Liver (tissue), 9 donors: ENCODE data around the gene TBXT. TPM values are rescaled to one million over a fixed set of nuclear protein-coding genes. Genes with fewer than 3 reads are reported as not detected.

Experiments used
- DNase-seq: peaks from one replicate; pipeline ENCODE4 v3.0.0-alpha.2; 2017; ENCODE audit warnings: low spot score
- H3K27ac ChIP-seq, 2 donors: one replicate each; pipeline ENCODE4 v1.7.0; 2013; ENCODE audit warnings: inconsistent platforms in 2 of 2, low read length in 2 of 2, control low read depth in 1 of 2, low read depth in 1 of 2, mild to moderate bottlenecking in 1 of 2
- H3K27me3 ChIP-seq, 4 donors: one replicate each; pipeline versions ENCODE4 v1.6.1 to v1.7.0; 2013; ENCODE audit warnings: low read length in 3 of 4, inconsistent platforms in 1 of 4, mild to moderate bottlenecking in 1 of 4, moderate library complexity in 1 of 4; ENCODE audit not compliant: control insufficient read depth in 4 of 4, insufficient read depth in 4 of 4
- H3K36me3 ChIP-seq, 4 donors: one replicate each; pipeline versions ENCODE4 v1.6.1 to v1.7.0; 2013; ENCODE audit warnings: low read length in 3 of 4, mild to moderate bottlenecking in 3 of 4, low read depth in 1 of 4, moderate library complexity in 1 of 4; ENCODE audit not compliant: control insufficient read depth in 4 of 4, insufficient read depth in 3 of 4
- H3K4me1 ChIP-seq, 4 donors: one replicate each; pipeline versions ENCODE4 v1.6.1 to v1.7.0; 2013; ENCODE audit warnings: low read length in 3 of 4, mild to moderate bottlenecking in 3 of 4, moderate library complexity in 1 of 4; ENCODE audit not compliant: control insufficient read depth in 4 of 4, insufficient read depth in 4 of 4
- H3K4me3 ChIP-seq, 3 donors: one replicate each; pipeline versions ENCODE4 v1.6.1 to v1.7.0; 2013; ENCODE audit warnings: low read length in 3 of 3, control low read depth in 1 of 3, low read depth in 1 of 3, mild to moderate bottlenecking in 1 of 3
- H3K9ac ChIP-seq, 2 donors: one replicate each; pipeline ENCODE4 v1.7.0; 2013; ENCODE audit warnings: low read length in 2 of 2, mild to moderate bottlenecking in 2 of 2, moderate library complexity in 2 of 2, control low read depth in 1 of 2, low read depth in 1 of 2
- H3K9me3 ChIP-seq, 4 donors: one replicate each; pipeline versions ENCODE4 v1.6.1 to v1.7.0; 2013; ENCODE audit warnings: low read length in 3 of 4; ENCODE audit not compliant: control insufficient read depth in 4 of 4
- ATF3 ChIP-seq: IDR thresholded peaks from 2 replicates; pipeline ENCODE4 v1.6.1; 2016; ENCODE audit warnings: antibody characterized with exemption
- CTCF ChIP-seq: fragments of 150-350 bp; IDR thresholded peaks from 2 replicates; pipeline ENCODE4 v1.5.1; 2017; ENCODE audit warnings: improper control_type of control experiment, low read depth, low read length; ENCODE audit not compliant: missing input control
- EGR1 ChIP-seq, 2 donors: IDR thresholded peaks; 2 replicates each; pipeline ENCODE4 v1.6.1; 2016 to 2018; ENCODE audit warnings: antibody characterized with exemption in 2 of 2, low read depth in 2 of 2
- FOXA1 ChIP-seq: IDR thresholded peaks from 2 replicates; pipeline ENCODE4 v1.6.1; 2016; ENCODE audit warnings: antibody characterized with exemption
- FOXA2 ChIP-seq: IDR thresholded peaks from 2 replicates; pipeline ENCODE4 v1.6.1; 2016; ENCODE audit warnings: antibody characterized with exemption
- GABPA ChIP-seq, 2 donors: IDR thresholded peaks in 1 of 2; conservative IDR thresholded peaks in 1 of 2; 2 replicates each; pipeline ENCODE4 v1.6.1; 2016; ENCODE audit warnings: antibody characterized with exemption in 2 of 2, mild to moderate bottlenecking in 1 of 2, moderate library complexity in 1 of 2
- HNF4A ChIP-seq, 2 donors: conservative IDR thresholded peaks; 2 replicates each; pipeline ENCODE4 v1.6.1; 2016; ENCODE audit warnings: antibody characterized with exemption in 2 of 2, mild to moderate bottlenecking in 2 of 2
- HNF4G ChIP-seq: IDR thresholded peaks from 2 replicates; pipeline ENCODE4 v1.6.1; 2016; ENCODE audit warnings: antibody characterized with exemption
- MAX ChIP-seq: IDR thresholded peaks from 2 replicates; pipeline ENCODE4 v1.6.1; 2016; ENCODE audit warnings: antibody characterized with exemption
- NR2F2 ChIP-seq: IDR thresholded peaks from 2 replicates; pipeline ENCODE4 v1.6.1; 2016; ENCODE audit warnings: antibody characterized with exemption
- RAD21 ChIP-seq, 2 donors: IDR thresholded peaks; 2 replicates each; pipeline ENCODE4 v1.6.1; 2016; ENCODE audit warnings: antibody characterized with exemption in 2 of 2, mild to moderate bottlenecking in 2 of 2
- REST ChIP-seq: IDR thresholded peaks from 2 replicates; pipeline ENCODE4 v1.6.1; 2016; ENCODE audit warnings: antibody characterized with exemption, mild to moderate bottlenecking
- RXRA ChIP-seq, 2 donors: IDR thresholded peaks; 2 replicates each; pipeline ENCODE4 v1.6.1; 2017 to 2018; ENCODE audit warnings: antibody characterized with exemption in 2 of 2, mild to moderate bottlenecking in 1 of 2
- SP1 ChIP-seq: IDR thresholded peaks from 2 replicates; pipeline ENCODE4 v1.6.1; 2018; ENCODE audit warnings: antibody characterized with exemption, mild to moderate bottlenecking
- TAF1 ChIP-seq: conservative IDR thresholded peaks from 2 replicates; pipeline ENCODE4 v1.6.1; 2016; ENCODE audit warnings: antibody characterized with exemption, mild to moderate bottlenecking
- YY1 ChIP-seq: IDR thresholded peaks from 2 replicates; pipeline ENCODE4 v1.6.1; 2016; ENCODE audit warnings: antibody characterized with exemption, mild to moderate bottlenecking
- ZBTB33 ChIP-seq: IDR thresholded peaks from 2 replicates; pipeline ENCODE4 v1.6.1; 2016; ENCODE audit warnings: antibody characterized with exemption
- WGBS: extraction: QIAGEN DNeasy Blood & Tissue Kit; methylation state at CpG from one replicate; pipeline ENCODE4 v1.1.7; 2013; 5-methylcytosine and 5-hydroxymethylcytosine counted together
- polyA plus RNA-seq, 2 donors: library from polyadenylated mRNA; stranded (reverse) in 1 of 2; unstranded in 1 of 2; fragments of 200-250 nt in 1 of 2; fragments of >200 nt in 1 of 2; fragmentation: Nextera tagmentation in 1 of 2; extraction: Ambion mirVana in 1 of 2; gene quantifications; one replicate each; pipeline versions ENCODE4 v1.2.1 to v1.2.3, GENCODE V29; 2013 to 2015
- total RNA-seq, 2 donors: library from RNA; depleted of rRNA; stranded (reverse); fragments of >200 nt; gene quantifications; one replicate each; pipeline ENCODE4 v1.2.3, GENCODE V29; 2014
- donor health status: healthy.
- donor health status: healthy.
- donor health status: healthy.
- donor health status: healthy.
- donor health status: healthy.

The TBXT gene
- total and polyA plus RNA-seq, 4 donors: not detected

DNA sequence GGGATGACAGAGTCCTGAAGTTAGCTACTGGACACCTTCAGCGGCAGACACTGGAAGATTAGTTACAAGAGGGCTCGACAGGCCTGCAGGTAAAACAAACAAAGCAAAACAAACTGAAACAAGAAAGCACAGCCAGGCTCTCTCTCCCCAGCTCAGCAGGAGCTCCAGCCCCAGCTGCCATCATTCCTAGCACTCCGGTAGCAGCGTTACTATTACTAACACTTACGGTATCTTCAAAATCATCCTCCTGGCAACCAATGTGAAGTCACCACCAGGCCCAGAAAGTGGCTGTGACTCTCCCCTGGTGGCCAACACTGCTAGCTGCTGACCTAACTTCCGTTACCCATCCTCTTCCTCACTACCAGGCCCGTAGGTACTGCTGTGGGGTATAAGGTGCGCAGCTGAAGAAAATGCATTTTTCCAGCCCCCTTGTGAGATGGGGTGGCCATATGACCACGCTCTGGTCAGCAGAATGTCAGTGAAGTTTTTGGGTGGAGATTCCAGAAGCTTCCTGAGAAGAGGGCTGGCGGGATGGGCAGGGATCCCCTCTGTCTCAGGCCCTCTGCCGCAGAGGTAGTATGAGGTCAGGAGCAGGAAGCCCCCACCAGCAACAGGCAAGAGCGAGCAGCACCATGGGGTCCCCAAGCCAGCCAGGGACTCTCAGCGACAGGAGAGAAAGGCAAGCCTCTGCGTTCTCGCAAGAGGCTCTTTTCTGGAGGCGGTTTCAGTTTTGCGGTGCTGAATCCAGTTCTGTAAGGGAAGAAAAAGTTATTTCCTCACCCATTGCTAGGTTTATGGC is 37.4 kb upstream of the TBXT start:
- Histone ChIP-seq H3K4me1 (no peaks in the 10 kb centered on the region), H3K27me3 (no peaks in the 10 kb centered on the region), H3K36me3 (no peaks in the 10 kb centered on the region), H3K27ac (no peak overlapping the region), H3K9ac (no peak overlapping the region), H3K4me3 (no peak overlapping the region), H3K9me3 (peaks cover 0 to 4% (median 0%) of the 10 kb centered on the region in 4 donors)
- WGBS: 76% methylated on average over 17 of the region's 17 CpGs
- no peak for DNase-seq
- TF ChIP-seq RAD21 (IDR thresholded peaks at IDR 0.05): no peak
- no peak for TF ChIP-seq EGR1 (IDR thresholded peaks at IDR 0.05; ENCODE audit: low read depth in 2 of 2)
- TF ChIP-seq CTCF: no peak
- no peak for TF ChIP-seq ZBTB33
- TF ChIP-seq HNF4G: no peak
- no peak for TF ChIP-seq HNF4A (conservative IDR thresholded peaks at IDR 0.05)
- TF ChIP-seq SP1: no peak
- TF ChIP-seq NR2F2: no peak
- TF ChIP-seq RXRA (IDR thresholded peaks at IDR 0.05): no peak
- no peak for TF ChIP-seq GABPA (IDR thresholded peaks at IDR 0.05 in 1 of 2, conservative IDR thresholded peaks at IDR 0.05 in 1 of 2)
- no peak for TF ChIP-seq FOXA1
- TF ChIP-seq ATF3: no peak
- no peak for TF ChIP-seq FOXA2
- TF ChIP-seq TAF1: no peak
- TF ChIP-seq REST: no peak
- no peak for TF ChIP-seq MAX
- TF ChIP-seq YY1: no peak
